SK-N-SH treated with all-trans-retinoic acid at 6 μM for 48 hours (cell line): ENCODE measurements around the gene SFMBT1.

Source experiments
- ESRRG ChIP-seq: fragments of 250-450 bp; sonication (Bioruptor Pico); IDR thresholded peaks from 2 replicates; pipeline ENCODE4 v1.6.1; 2021; ENCODE audit warnings: mild to moderate bottlenecking
- PPARA ChIP-seq: fragments of 250-450 bp; sonication (Bioruptor Pico); IDR thresholded peaks from 2 replicates; pipeline ENCODE4 v1.5.0; 2020; ENCODE audit warnings: mild to moderate bottlenecking, borderline replicate concordance
- ZFP30 ChIP-seq: fragments of 450-650 bp; formaldehyde crosslinking; IDR thresholded peaks from 2 replicates; pipeline ENCODE4 v1.5.0; 2022; ENCODE audit warnings: mild to moderate bottlenecking, moderate library complexity
- ZNF70 ChIP-seq: fragments of 450-650 bp; formaldehyde crosslinking; IDR thresholded peaks from 2 replicates; pipeline ENCODE4 v1.5.0; 2020; ENCODE audit warnings: mild to moderate bottlenecking, moderate library complexity
- TF ChIP-seq, protein P1 (sequence below): fragments of 250-450 bp; sonication (Bioruptor Pico); IDR thresholded peaks from 2 replicates; pipeline ENCODE4 v1.5.1; 2020; ENCODE audit warnings: low read depth, mild to moderate bottlenecking, moderate library complexity
- TF ChIP-seq, protein P2 (sequence below): fragments of 250-450 bp; sonication (Bioruptor Pico); IDR thresholded peaks from 2 replicates; pipeline ENCODE4 v1.5.1; 2021; ENCODE audit warnings: mild to moderate bottlenecking, moderate library complexity

DNA sequence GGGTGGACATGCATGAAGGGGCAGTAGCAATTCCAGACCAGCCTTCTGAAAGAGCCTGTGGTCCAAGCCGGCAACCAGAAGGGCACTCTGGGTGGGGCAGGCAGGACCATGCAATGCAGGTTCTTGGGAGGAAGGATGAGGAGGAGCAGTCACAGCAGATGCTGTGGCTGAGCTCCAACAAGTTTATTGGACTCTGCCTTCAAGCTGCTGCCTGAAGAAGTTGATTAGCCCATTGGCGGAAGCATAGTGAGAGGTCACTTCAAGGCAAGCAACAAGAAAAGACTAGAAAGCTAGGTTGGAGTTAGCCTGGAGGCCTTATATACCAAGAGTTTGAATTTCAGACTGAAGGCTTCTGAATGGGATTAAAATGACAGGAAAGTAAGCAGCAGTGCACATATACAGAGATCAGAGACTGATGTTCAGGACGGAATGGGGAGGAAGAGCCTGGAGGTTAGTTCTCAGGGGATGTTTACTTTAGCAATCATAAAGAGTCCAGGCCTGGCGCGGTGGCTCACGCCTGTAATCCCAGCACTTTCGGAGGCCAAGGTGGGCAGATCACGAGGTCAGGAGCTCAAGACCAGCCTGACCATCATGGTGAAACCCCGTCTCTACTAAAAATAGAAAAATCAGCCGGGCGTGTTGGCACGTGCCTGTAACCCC lies 39.9 kb downstream of the SFMBT1 start:
- TF ChIP-seq PPARA (CRISPR knock-in tag) = no peak
- no peak for TF ChIP-seq ZFP30 (CRISPR knock-in tag)
- no peak for TF ChIP-seq ZNF70
- TF ChIP-seq, protein P1, sequence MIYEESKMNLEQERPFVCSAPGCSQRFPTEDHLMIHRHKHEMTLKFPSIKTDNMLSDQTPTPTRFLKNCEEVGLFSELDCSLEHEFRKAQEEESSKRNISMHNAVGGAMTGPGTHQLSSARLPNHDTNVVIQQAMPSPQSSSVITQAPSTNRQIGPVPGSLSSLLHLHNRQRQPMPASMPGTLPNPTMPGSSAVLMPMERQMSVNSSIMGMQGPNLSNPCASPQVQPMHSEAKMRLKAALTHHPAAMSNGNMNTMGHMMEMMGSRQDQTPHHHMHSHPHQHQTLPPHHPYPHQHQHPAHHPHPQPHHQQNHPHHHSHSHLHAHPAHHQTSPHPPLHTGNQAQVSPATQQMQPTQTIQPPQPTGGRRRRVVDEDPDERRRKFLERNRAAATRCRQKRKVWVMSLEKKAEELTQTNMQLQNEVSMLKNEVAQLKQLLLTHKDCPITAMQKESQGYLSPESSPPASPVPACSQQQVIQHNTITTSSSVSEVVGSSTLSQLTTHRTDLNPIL (CRISPR knock-in tag) = no peak
- no peak for TF ChIP-seq ESRRG
- TF ChIP-seq, protein P2, sequence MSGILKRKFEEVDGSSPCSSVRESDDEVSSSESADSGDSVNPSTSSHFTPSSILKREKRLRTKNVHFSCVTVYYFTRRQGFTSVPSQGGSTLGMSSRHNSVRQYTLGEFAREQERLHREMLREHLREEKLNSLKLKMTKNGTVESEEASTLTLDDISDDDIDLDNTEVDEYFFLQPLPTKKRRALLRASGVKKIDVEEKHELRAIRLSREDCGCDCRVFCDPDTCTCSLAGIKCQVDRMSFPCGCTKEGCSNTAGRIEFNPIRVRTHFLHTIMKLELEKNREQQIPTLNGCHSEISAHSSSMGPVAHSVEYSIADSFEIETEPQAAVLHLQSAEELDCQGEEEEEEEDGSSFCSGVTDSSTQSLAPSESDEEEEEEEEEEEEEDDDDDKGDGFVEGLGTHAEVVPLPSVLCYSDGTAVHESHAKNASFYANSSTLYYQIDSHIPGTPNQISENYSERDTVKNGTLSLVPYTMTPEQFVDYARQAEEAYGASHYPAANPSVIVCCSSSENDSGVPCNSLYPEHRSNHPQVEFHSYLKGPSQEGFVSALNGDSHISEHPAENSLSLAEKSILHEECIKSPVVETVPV = no peak
